Activated CD4-positive, CD25-positive, alpha-beta regulatory T cell treated with anti-CD3 and anti-CD28 coated beads, Interleukin-2, amount 50 U/mL, for 24 hours (primary cell): Measurements from ENCODE around the gene AHR.

Source experiments
- ATAC-seq, 2 donors: fragments of 150-1000 bp; cut with Tn5 transposase; one replicate each; pipeline ENCODE4 v1.10.0; 2021; ENCODE audit warnings: mild to moderate bottlenecking in 1 of 2, moderate library complexity in 1 of 2

AHR gene

GRCh38 chr7:17298102-17298839 is at the start of gene AHR:
Gene AHR (plus strand): TSS chr7:17298652. CDS start chr7:17299265, 613 bp downstream.
- peak; percentile 75 to 80 for ATAC-seq

GRCh38 chr7:17253885-17254284 is 44.6 kb upstream of the AHR start:
- no peak for ATAC-seq

DNA sequence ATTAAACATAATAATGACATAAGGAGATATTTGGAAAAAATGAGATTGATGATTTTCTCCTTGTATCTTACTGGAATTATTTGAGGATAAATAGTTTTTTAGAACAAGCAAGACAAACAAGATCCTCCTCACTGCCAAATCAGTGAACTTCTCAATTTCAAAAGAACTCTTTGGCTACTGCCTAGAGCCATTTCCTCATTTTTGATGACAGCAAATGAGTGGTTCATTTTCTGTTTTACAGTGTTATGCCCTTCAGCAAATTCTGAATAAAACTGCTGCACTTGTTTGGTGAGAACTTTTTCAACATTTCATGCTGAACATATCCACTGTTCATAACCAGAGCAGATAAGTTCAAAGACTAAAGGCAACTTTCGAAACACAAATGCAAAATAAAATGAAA is 42.5 kb upstream of the AHR start:
- ATAC-seq, result no peak

GRCh38 chr7:17256375-17256774 is 42.1 kb upstream of the AHR start:
- ATAC-seq, result no peak

- no peak for ATAC-seq
Measured at GRCh38 chr7:17266565-17266964, 31.9 kb upstream of the AHR start.

GRCh38 chr7:17269341-17270221 is 28.9 kb upstream of the AHR start:
- ATAC-seq, result no peak

GRCh38 chr7:17274551-17275245 is 23.8 kb upstream of the AHR start:
- peak; percentile 75 to 87 for ATAC-seq

DNA sequence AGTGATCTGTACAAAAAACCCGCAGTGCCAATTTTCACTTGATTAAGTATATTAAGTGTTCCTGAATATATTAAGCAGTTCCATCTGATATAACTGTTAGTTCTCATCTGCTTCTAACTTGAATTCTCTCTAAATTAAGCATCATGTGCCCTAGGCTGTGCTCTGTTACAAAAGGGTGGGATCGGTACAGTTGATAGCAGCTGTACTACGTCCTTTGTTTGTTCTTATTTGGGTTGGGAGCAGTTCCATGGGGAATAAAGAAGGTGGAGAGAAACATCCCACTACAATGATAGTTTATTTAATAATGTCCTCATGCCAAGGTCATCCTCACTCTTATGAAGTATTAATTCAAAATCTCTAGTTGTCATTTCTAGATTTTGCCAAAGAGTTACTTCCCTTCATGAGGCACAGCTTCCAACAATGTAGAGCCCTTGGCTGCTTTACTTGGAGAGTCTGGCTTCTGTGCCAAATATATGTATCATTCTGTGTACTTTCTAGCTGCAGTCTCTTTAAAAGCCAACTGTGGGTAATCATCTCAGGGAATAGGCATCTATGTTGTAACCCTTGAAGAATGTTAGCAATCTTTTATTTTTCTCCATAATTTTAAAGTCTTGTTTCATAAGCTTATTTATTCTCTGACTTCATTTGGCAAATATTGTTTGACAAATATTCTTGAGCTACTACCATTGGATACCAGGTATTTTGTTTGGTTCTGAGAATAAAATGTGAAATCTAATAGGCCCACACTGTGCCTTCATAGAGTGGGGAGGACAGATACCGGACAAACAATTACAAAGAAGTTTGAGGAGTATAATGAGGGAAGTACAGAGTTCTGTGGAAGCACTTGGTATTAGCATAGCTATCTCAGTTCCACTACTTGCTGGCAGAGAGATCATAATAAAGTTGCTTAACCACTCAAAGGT is 22.4 kb upstream of the AHR start:
- no peak for ATAC-seq

DNA sequence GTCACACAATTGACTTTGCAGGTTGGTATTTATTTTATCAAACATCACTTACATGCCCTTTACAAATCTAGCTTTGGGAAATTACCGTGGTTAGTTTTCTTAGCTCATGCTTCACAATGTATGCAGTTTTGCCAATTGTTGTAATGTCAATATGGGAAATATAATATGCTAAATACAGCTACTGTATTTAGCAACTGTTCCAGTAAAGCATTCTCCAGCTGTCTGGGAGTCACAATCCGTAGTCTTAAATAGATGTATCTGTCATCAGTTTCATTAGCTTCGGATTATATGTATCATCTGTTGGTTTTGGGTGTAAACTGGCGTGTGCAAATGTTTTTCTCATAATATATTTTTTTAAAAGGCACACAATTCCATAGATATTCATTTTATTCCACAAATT is 19.4 kb upstream of the AHR start:
- no peak for ATAC-seq

- no peak for ATAC-seq
Measured at GRCh38 chr7:17289074-17289645, 9.3 kb upstream of the AHR start.

DNA sequence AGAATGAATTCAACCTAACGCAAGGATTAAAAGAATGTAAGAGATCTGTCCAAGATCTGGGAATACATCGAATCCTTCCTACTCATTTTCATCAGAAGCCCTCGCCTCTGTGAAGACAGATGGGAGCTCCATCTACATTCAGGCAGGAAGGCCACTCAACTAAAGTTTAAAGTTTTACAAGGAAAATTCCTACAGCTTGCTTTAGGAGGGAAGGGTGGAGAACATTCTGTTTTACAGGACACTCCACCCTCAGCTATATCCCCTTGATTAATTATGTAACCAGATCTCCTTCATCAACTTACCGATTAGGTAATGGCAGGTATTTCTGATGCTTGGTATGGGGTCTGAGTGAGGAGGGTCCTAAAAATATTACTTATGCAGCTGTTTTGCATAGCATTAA is 5.6 kb upstream of the AHR start:
- no peak for ATAC-seq

- ATAC-seq, result no peak
Measured at GRCh38 chr7:17293481-17293880, 5.0 kb upstream of the AHR start.

GRCh38 chr7:17297243-17297642 is 1.2 kb upstream of the AHR start:
- no peak for ATAC-seq

- ATAC-seq, result peak; percentile 44 to 53
Measured at GRCh38 chr7:17298840-17299482, 509 bp downstream of the AHR start.

DNA sequence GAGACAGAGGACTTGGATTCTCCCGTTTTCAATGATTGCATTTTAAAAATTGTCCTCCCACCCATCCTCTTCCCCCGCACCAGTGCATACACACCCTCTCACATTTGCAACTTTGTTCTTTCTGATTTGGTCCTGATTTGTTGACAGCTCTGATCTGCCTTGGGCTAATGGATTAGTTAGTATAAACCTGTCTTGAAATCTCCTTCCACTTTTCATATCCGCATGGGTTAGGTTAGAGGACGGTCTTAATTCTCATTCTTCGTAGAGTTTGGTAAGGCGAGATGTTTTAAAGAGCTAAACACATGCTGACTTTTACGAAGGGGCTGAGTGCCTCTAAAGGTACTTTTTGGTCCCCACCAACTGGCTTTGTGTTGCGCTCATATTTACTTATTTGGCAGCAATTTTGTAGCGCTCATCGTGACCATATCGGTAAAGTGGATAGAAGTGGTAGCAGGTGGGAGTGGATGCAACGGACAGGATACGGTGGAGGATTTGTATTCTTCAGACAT is 1.1 kb downstream of the AHR start:
- peak; percentile 2 to 6 for ATAC-seq

DNA sequence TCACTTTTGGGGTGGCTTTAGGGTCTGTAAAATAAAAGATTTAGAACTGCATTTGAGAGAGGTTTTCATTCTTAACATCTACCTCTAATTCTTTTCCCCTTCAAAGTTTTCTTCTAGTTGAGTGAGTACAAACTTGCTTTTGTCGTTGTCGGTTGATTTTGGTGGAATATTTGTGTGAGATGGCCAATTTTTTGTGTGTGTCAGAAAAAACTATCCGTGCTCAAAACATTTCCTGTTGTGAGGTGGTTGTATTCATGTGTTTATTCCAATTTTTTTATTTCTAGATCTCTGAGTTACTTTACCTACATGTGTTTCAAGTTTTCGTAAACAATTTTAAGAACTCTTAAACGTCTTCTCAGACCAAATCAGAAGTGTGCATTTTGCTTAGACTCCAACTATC is 1.6 kb downstream of the AHR start:
- ATAC-seq, result no peak

DNA sequence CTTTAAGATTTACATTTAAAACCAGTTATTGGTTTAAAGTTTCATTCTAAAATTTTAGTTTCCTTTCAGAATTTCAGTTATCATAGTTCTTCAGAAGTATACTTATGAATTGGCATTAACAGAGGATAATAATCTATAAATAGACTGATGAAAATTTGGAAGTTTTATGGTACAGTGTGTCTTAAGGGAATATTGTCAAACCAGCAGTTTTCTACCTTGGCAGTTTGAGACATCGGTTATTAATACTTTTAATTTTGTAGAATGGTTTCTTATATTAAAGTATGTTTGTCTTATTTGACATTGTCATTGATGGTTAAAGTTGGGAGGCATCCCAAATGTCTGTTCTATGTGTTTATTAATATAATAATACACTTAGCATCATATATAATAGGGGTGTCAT is 2.0 kb downstream of the AHR start:
- ATAC-seq, result no peak

- ATAC-seq, result no peak
Measured at GRCh38 chr7:17301471-17302456, 3.3 kb downstream of the AHR start.

GRCh38 chr7:17302575-17303142 is 4.2 kb downstream of the AHR start:
- ATAC-seq, result peak in 1 of 2 donors; percentile 14
